Caco-2 (cell line): ENCODE measurements around the gene RPH3AL. TPM values are rescaled to one million over a fixed set of nuclear protein-coding genes. Genes with fewer than 3 reads are reported as not detected.

ENCODE experiments used
- BruUV-seq: library from RNA; stranded (reverse); fragments of 400-500 nt; replicated peaks from 2 replicates; lab custom pipeline; 2021; lab: Mats Ljungman, UMichigan
- CTCF ChIA-PET: fragments of 300-600 bp; sonication (Branson Sonifier 250); formaldehyde crosslinking; loops from one replicate; lab custom pipeline; 2022; ENCODE audit warnings: antibody characterized with exemption; lab: Charles Lee
- POLR2A ChIA-PET: fragments of 300-600 bp; sonication (Branson Sonifier 250); formaldehyde crosslinking; loops from one replicate; lab custom pipeline; 2022; ENCODE audit warnings: antibody characterized with exemption; lab: Charles Lee
- DNase-seq, 2 experiments: peaks; one replicate each; pipeline versions ENCODE4 v3.0.0 to v3.0.0-alpha.2; 2020 to 2022
- H3K27me3 ChIP-seq: replicated peaks from 2 replicates; pipeline ENCODE4 v1.6.0; 2011; ENCODE audit warnings: low read length; ENCODE audit not compliant: control insufficient read depth, insufficient read depth
- H3K36me3 ChIP-seq: 2 replicates; pipeline ENCODE4 v1.5.1; 2011; ENCODE audit warnings: low read length; ENCODE audit not compliant: control insufficient read depth, insufficient read depth
- H3K4me1 ChIP-seq: fragments of 250-450 bp; sonication (Bioruptor Pico); 2 replicates; pipeline ENCODE4 v1.5.1; 2020; ENCODE audit warnings: mild to moderate bottlenecking
- H3K4me3 ChIP-seq: 2 replicates; pipeline ENCODE4 v1.5.1; 2011; ENCODE audit warnings: low read depth, mild to moderate bottlenecking, control low read depth, low read length
- H3K9me3 ChIP-seq: fragments of 250-450 bp; sonication (Bioruptor Pico); 2 replicates; pipeline ENCODE4 v1.5.1; 2020; ENCODE audit warnings: mild to moderate bottlenecking, moderate library complexity
- H3K27ac Mint-ChIP-seq: one replicate; pipeline ENCODE4 v1.8.0; 2022; ENCODE audit warnings: mixed read lengths; ENCODE audit not compliant: unreplicated experiment
- H3K27me3 Mint-ChIP-seq: one replicate; pipeline ENCODE4 v1.8.0; 2022; ENCODE audit warnings: mixed read lengths; ENCODE audit not compliant: insufficient read depth, unreplicated experiment
- H3K36me3 Mint-ChIP-seq: one replicate; pipeline ENCODE4 v1.8.0; 2022; ENCODE audit warnings: mild to moderate bottlenecking, mixed read lengths; ENCODE audit not compliant: insufficient read depth, unreplicated experiment
- H3K4me1 Mint-ChIP-seq: one replicate; pipeline ENCODE4 v1.8.0; 2022; ENCODE audit warnings: low read depth, mixed read lengths; ENCODE audit not compliant: unreplicated experiment
- H3K4me3 Mint-ChIP-seq: one replicate; pipeline ENCODE4 v1.8.0; 2022; ENCODE audit warnings: mild to moderate bottlenecking, moderate library complexity, mixed read lengths; ENCODE audit not compliant: unreplicated experiment
- H3K9me3 Mint-ChIP-seq: one replicate; pipeline ENCODE4 v1.8.0; 2022; ENCODE audit warnings: mixed read lengths; ENCODE audit not compliant: unreplicated experiment
- CTCF ChIP-seq, 2 experiments: fragments of 200-600 bp in 1 of 2; IDR thresholded peaks; 1 replicate in 1 of 2; 2 replicates in 1 of 2; pipeline versions ENCODE4 v1.5.1 to v1.8.0; 2011 to 2022; ENCODE audit warnings: antibody characterized with exemption in 1 of 2, control low read depth in 1 of 2, inconsistent platforms in 1 of 2, low read depth in 1 of 2, low read length in 1 of 2, mild to moderate bottlenecking in 1 of 2, moderate library complexity in 1 of 2; ENCODE audit not compliant: insufficient read depth in 1 of 2, severe bottlenecking in 1 of 2, unreplicated experiment in 1 of 2
- intact Hi-C: fragments of 100-400 bp; cut with micrococcal nuclease; formaldehyde crosslinking; loops from one replicate; pipeline ENCODE4 v1.10.0; 2022; ENCODE audit not compliant: unreplicated experiment
- total RNA-seq: library from RNA; stranded (reverse); gene quantifications from 2 replicates; pipeline ENCODE4 v1.2.3, GENCODE V29; 2022

RPH3AL gene
- total RNA-seq, 1 experiment from 2014 or later, result 36.0 TPM

GRCh38 chr17:329784-330420, 22.7 kb downstream of the RPH3AL start:
- CTCF ChIA-PET, result no interaction called here
- H3K4me1 Mint-ChIP-seq, result no peaks in the 10 kb centered on the region
- no peaks in the 10 kb centered on the region for H3K4me1 ChIP-seq
- H3K36me3 ChIP-seq, result peaks cover 1% of the 10 kb centered on the region
- H3K9me3 Mint-ChIP-seq, result no peaks in the 10 kb centered on the region
- no peak for DNase-seq
- H3K9me3 ChIP-seq, result no peaks in the 10 kb centered on the region
- H3K27me3 ChIP-seq, result no peaks in the 10 kb centered on the region
- intact Hi-C loops, result no loop called here
- H3K36me3 Mint-ChIP-seq, result peaks cover 7% of the 10 kb centered on the region
- no peak overlapping the region for H3K4me3 ChIP-seq
- POLR2A ChIA-PET, result no interaction called here
- H3K4me3 Mint-ChIP-seq, result no peak overlapping the region
- BruUV-seq, result no TSS peak
- H3K27ac Mint-ChIP-seq, result no peak overlapping the region
- no peak for TF ChIP-seq CTCF (IDR thresholded peaks at IDR 0.05; ENCODE audit: insufficient read depth in 1 of 2, low read depth in 1 of 2, low read length in 1 of 2, severe bottlenecking in 1 of 2, unreplicated experiment in 1 of 2)
- H3K27me3 Mint-ChIP-seq, result no peaks in the 10 kb centered on the region

- H3K36me3 ChIP-seq, result peaks cover 1% of the 10 kb centered on the region
- ChIA-PET CTCF (no interaction called here), POLR2A (no interaction called here)
- H3K4me1 ChIP-seq, result no peaks in the 10 kb centered on the region
- BruUV-seq, result no TSS peak
- H3K4me3 ChIP-seq, result no peak overlapping the region
- H3K9me3 ChIP-seq, result no peaks in the 10 kb centered on the region
- no peak for TF ChIP-seq CTCF (IDR thresholded peaks at IDR 0.05; ENCODE audit: insufficient read depth in 1 of 2, low read depth in 1 of 2, low read length in 1 of 2, severe bottlenecking in 1 of 2, unreplicated experiment in 1 of 2)
- Mint-ChIP-seq H3K9me3 (no peaks in the 10 kb centered on the region), H3K36me3 (peaks cover 12% of the 10 kb centered on the region), H3K27me3 (no peaks in the 10 kb centered on the region), H3K4me1 (no peaks in the 10 kb centered on the region), H3K27ac (no peak overlapping the region), H3K4me3 (no peak overlapping the region)
- intact Hi-C loops, result no loop called here
- H3K27me3 ChIP-seq, result no peaks in the 10 kb centered on the region
- no peak for DNase-seq
Measured at GRCh38 chr17:327971-328370, 24.6 kb downstream of the RPH3AL start.

- Histone ChIP-seq H3K4me3 (no peak overlapping the region), H3K9me3 (no peaks in the 10 kb centered on the region), H3K4me1 (no peaks in the 10 kb centered on the region), H3K27me3 (no peaks in the 10 kb centered on the region), H3K36me3 (peaks cover 1% of the 10 kb centered on the region)
- POLR2A ChIA-PET, result no interaction called here
- no TSS peak for BruUV-seq
- no peak overlapping the region for H3K4me3 Mint-ChIP-seq
- H3K27ac Mint-ChIP-seq, result no peak overlapping the region
- no peaks in the 10 kb centered on the region for H3K4me1 Mint-ChIP-seq
- no peaks in the 10 kb centered on the region for H3K27me3 Mint-ChIP-seq
- H3K36me3 Mint-ChIP-seq, result peaks cover 16% of the 10 kb centered on the region
- intact Hi-C loops, result no loop called here
- CTCF ChIA-PET, result no interaction called here
- H3K9me3 Mint-ChIP-seq, result no peaks in the 10 kb centered on the region
- no peak for TF ChIP-seq CTCF (IDR thresholded peaks at IDR 0.05; ENCODE audit: insufficient read depth in 1 of 2, low read depth in 1 of 2, low read length in 1 of 2, severe bottlenecking in 1 of 2, unreplicated experiment in 1 of 2)
- DNase-seq, result no peak
Measured at GRCh38 chr17:327296-327695, 25.3 kb downstream of the RPH3AL start.
